ENCODE results near the gene DGCR6L. TPM values are rescaled to one million over a fixed set of nuclear protein-coding genes. Genes with fewer than 3 reads are reported as not detected.
"Not testable (repeated sequence)": the region's sequence is repeated elsewhere in the genome, so short reads cannot be mapped to it uniquely, and the experiment has no call there.

Gene DGCR6L
- total RNA-seq, 2 experiments from 2014 or later, result 40.4 to 41.2 TPM

GRCh38 chr22:20311249-20312062 lies 8.4 kb downstream of the DGCR6L start:
- CTCF ChIA-PET, POLR2A ChIA-PET: not testable (repeated sequence)

DNA sequence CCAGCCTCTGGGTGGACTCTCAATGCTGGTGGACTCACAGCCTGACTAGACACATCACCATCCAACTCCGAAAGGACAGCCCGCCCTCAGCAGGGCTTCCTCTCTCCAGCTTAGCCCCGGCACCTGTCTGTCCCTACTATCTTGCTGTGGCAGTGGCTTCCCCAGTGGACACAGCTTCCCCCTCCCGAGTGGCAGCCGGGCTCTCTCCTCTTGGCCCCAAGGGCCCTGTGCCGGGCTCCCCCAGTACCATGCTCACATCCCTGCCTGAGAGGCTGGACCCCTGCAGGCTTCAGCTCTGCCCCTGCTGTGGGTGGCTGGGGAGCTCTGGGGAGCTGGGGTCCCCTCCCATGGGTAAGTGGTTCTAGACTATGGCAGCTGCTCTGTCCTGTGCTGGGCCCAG lies 9.1 kb downstream of the DGCR6L start:
- CTCF ChIA-PET, POLR2A ChIA-PET: not testable (repeated sequence)

- CTCF ChIA-PET, POLR2A ChIA-PET: not testable (repeated sequence)
Measured at GRCh38 chr22:20310180-20310579, 9.7 kb downstream of the DGCR6L start.

GRCh38 chr22:20308806-20309650 lies 10.8 kb downstream of the DGCR6L start:
- POLR2A ChIA-PET, CTCF ChIA-PET: not testable (repeated sequence)

GRCh38 chr22:20307448-20308447 lies 12.1 kb downstream of the DGCR6L start:
- CTCF ChIA-PET, result not testable (repeated sequence)
- POLR2A ChIA-PET, result interaction anchor here (0.6 kb wide), 1 partner anchor 205 kb away, joined by 5 read pairs; no protein-coding TSS in a partner anchor

DNA sequence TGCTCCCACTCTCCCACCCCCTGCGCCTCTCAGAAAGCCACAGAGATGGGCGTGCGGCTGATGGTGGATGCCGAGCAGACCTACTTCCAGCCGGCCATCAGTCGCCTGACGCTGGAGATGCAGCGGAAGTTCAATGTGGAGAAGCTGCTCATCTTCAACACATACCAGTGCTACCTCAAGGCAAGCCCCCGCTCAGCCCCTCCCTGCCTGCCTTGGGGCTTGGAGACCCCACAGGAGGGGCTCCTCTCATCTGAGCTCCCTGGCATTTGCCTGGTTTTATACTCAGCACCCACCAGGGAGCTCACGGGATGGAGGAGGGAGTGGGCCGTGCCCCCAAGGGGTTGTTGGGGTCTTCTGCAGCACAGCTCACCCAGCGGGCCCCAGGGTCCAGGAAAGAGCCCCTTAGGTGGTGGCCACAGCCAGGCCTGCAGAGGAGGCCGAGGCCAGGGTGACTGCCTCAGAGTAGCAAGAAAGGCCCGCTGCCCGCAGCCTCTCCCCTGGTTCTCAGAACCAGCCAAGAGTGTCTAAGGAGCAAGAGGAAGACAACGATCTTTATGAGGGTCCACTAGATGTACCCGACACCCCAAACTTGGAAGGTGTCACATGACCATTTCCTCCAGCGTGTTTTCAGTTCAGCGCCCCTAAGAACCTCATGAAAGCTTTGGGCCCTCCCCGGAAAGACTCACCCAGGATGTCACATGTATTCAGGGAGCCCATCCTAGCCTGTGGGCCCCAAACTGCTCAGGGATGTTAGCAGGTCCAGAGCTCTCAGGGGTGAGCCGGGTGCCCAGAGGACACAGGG lies 13.0 kb downstream of the DGCR6L start:
- CTCF ChIA-PET, result not testable (repeated sequence)
- POLR2A ChIA-PET, result interaction anchor here (0.6 kb wide), 1 partner anchor 204 kb away, joined by 5 read pairs; no protein-coding TSS in a partner anchor

DNA sequence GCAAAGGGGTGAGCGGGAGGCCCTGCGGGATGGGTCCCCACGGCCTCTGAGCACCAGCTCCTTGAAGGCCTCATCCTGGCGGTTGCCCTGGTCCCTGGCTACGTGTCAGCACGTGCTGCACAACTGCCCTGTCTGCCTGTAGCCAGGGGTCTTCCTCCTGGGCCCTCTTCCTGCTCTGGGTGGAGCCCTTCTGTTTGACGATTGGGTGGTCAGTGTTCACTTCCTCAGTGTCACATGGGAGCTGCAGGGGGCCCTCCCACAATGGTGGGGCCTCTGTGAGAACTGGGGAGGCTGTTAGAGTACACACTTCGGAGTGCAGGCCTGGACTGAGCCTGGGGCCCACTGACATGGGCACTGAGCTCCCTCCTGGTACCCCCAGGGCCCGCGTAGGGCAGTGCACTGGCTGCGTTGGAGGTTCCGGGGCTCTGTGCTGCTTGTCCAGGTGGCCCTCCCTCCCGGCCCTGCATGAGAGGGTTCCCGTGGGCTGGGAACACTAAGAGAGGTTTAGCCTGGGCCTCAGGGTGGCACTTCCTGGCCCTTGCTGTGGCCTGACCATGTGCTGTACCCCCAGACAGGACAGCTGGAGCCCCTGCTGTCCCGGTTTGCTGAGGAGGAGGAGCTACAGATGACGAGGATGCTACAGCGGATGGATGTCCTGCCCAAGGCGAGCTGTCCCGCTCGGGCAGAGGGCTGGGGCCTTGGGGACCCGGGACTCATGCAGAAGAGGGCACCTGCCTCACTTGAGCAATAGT lies 13.8 kb downstream of the DGCR6L start:
- POLR2A ChIA-PET, result no interaction called here
- CTCF ChIA-PET, result no interaction called here

- POLR2A ChIA-PET, result not testable (repeated sequence)
Measured at GRCh38 chr22:20305230-20305893, 14.5 kb downstream of the DGCR6L start.

GRCh38 chr22:20304646-20305045 lies 15.2 kb downstream of the DGCR6L start:
- ChIA-PET POLR2A (no interaction called here), CTCF (no interaction called here)

More at GRCh38 chr22:20305230-20305893, 14.5 kb downstream of the DGCR6L start:
- CTCF ChIA-PET, result not testable (repeated sequence)

DNA sequence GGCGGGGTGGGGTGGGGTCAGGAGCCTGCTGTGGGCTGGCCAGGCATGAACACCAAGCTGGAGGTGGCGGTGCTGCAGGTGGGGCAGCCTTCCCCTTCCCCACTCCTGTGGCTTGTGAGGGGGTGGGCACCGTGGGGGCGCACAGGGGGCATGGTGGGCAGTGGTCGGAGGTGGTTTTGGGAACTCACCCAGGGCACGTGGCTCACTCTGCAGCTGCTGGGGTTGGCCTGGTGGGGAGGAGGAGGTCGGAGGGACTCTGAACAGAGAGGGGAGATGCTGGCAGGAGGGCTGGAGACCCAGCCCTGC lies 16.7 kb downstream of the DGCR6L start:
- CTCF ChIA-PET, POLR2A ChIA-PET: not testable (repeated sequence)

GRCh38 chr22:20302438-20303228 lies 17.2 kb downstream of the DGCR6L start:
- ChIA-PET POLR2A (no interaction called here), CTCF (interaction anchor here (1.2 kb wide), 1 partner anchor 572 kb away, joined by 5 read pairs; no protein-coding TSS in a partner anchor)

DNA sequence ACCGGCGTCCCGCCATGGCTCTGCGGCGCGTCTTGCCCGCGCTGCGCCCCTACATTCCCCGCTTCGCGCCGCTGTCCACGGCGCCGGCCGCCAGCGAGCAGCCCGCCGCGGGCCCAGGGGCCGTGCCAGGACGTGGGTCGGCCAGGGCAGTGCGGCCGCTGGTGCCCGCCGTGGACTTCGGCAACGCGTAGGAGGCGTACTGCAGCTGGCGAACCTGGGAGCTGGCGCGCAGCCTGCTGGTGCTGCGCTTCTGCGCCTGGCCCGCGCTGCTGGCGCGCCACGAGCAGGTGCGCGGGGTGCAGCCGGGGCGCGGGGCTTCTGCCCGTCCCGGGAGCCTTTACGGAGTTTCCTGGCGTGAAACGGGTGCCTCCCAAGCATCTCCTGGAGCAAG lies 20.1 kb downstream of the DGCR6L start:
- ChIA-PET CTCF (no interaction called here), POLR2A (interaction anchor here (1.5 to 1.9 kb wide), 2 partner anchors 20 to 182 kb away, joined by 4 read pairs; partner anchors contain the start of gene DGCR6L)

DNA sequence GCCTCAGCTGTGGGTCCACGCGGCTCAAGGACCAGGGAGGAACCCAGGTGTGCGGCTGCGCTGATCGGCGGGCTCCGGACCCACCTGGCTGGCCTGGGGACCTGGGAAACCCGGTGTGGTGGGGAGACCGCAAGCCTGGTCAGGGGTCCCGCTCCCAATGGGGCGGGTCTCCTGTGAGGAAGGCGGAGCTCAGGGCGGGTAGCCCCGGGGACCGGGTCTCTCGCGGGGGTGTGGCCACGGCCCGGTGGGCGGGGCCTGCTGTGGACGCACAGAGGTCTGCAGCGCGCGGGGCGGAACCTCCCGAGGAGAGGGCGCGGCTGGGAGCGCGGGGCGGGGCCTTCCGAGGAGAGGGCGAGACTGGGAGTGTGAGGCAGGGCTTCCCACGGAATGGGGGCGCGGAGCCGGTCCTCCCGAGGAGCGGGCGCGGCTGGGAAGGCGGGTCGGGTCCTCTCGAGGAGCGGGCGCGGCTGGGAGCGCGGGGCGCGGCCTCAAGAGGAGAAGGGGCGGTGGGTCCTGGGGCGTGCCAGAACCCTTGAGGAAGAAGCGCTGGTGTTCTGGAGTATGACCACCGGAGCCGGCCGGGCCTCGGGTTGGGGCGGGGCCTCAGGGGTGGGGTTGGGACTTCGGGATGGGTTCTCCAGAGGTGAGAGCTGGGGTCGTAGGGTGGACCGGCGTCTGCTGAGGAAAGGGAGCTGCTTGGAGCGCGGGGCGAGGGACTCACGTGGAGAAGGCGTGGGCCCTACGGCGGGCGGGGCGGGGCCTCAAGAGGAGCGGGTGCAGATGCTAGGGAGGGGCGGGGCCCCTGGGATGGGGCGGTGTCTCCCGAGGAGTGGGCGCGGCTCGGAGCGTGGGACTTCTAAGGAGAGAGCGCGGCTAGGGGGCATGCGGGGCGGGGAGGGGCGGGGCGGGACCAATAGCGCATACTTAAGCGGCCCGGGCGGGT lies 20.8 kb downstream of the DGCR6L start:
- POLR2A ChIA-PET, result interaction anchor here (1.5 to 1.9 kb wide), 2 partner anchors 21 to 181 kb away, joined by 4 read pairs; partner anchors contain the start of gene DGCR6L
- CTCF ChIA-PET, result no interaction called here

DNA sequence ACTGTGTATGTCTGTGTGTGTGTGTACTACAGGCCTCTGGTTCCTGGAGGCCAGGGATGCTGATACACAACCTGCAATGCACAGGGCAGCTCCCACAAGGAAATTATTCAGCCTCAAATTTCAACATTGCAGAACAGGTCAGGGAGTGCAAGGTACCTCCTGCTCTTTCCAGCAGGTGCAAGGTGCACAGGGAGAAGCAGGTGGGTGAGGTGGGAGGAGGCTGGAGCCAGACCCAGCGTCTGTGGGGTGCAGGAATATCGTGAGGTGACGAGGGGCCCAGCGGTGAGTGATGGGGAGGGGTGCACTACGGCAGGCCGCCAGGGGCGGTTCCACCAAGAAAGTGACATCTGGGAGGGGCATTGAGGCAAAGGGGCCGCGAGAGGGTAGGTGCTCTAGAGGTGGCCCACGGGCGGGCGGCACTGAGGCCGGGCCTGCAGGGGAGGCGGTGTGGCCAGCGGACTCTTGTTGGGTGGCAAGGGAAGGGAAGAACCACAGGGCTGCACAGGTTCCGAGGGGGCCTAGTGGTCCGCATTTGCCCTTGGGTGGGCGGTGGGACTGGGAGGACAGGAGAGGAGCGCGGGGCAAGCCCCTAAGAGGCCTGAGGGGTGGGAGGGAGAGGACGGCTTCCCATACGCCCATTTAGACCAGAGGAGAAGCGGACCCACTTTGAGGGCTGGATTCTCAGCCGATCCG lies 21.6 kb downstream of the DGCR6L start:
- POLR2A ChIA-PET, result no interaction called here
- CTCF ChIA-PET, result no interaction called here

DNA sequence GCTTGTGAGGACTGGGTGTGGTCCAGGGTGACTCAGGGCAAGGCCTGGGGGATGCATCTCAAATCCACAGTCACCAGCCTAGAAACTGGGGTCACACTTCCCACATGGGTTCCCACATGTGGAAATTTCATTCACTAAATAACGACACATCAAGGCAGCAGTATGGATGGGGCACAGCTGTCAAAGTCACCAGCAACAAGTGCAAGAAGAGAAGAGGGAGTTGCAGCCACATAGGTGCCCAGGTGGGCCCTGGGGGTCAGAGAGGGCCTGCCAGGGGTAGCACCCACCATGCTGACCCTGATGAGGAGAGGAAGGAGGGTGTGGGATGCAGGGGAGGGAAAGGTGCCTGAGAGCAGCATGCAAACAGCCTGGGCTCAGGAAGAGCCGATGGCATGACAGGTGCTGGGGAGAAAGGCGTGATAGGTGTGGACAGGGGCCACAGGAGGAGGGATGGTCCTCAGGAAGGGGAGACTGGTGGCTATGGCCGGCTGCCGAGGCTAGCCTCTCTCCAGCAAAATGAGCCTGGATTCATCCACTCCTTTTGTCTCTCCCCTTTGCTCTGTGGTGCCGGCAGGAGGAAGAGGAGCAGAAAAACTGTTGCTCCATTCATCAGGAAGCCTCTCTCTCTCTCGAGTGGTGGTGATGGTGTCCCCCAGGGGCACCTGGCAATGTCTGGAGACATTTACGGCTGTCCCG lies 22.3 kb downstream of the DGCR6L start:
- POLR2A ChIA-PET, result no interaction called here
- CTCF ChIA-PET, result no interaction called here

All from activated CD8-positive, alpha-beta memory T cell treated with anti-CD3 and anti-CD28 coated beads for 36 hours (primary cell).